ENCODE data around the gene EYS.

GRCh38 chr6:63803371-63803770 is 1903.7 kb downstream of the EYS start:
- no peak for TF ChIP-seq EP300 (IDR thresholded peaks at IDR 0.05)
- TF ChIP-seq POLR2A (IDR thresholded peaks at IDR 0.05): no peak

All from stomach (tissue), 4 donors.